Trophoblast cell (in vitro differentiated cells and primary cell): ENCODE data around the gene APCDD1L.

Experiments
- DNase-seq, 2 donors: peaks; one replicate each; pipeline ENCODE4 v3.0.0-alpha.2; 2016
- H2AFZ ChIP-seq: 2 replicates; pipeline ENCODE4 v1.6.1; 2013; ENCODE audit warnings: low read length, moderate library complexity, mild to moderate bottlenecking; ENCODE audit not compliant: insufficient read depth, poor library complexity
- H2AK5ac ChIP-seq: 2 replicates; pipeline ENCODE4 v1.6.1; 2013; ENCODE audit warnings: mild to moderate bottlenecking, low read length
- H2BK120ac ChIP-seq: 2 replicates; pipeline ENCODE4 v1.6.1; 2013; ENCODE audit warnings: low read length, mild to moderate bottlenecking, moderate library complexity; ENCODE audit not compliant: insufficient read depth, poor library complexity
- H2BK12ac ChIP-seq: 2 replicates; pipeline ENCODE4 v1.6.1; 2013; ENCODE audit warnings: mild to moderate bottlenecking, low read length, moderate library complexity
- H2BK5ac ChIP-seq: 2 replicates; pipeline ENCODE4 v1.6.1; 2013; ENCODE audit warnings: low read length, low read depth, moderate library complexity, mild to moderate bottlenecking; ENCODE audit not compliant: poor library complexity
- H3K14ac ChIP-seq: 2 replicates; pipeline ENCODE4 v1.6.1; 2013; ENCODE audit warnings: mild to moderate bottlenecking, low read length
- H3K18ac ChIP-seq: 2 replicates; pipeline ENCODE4 v1.6.1; 2013; ENCODE audit warnings: mild to moderate bottlenecking, low read length
- H3K23ac ChIP-seq: 2 replicates; pipeline ENCODE4 v1.6.1; 2013; ENCODE audit warnings: low read length
- H3K27ac ChIP-seq: 2 replicates; pipeline ENCODE4 v1.5.1; 2013; ENCODE audit warnings: low read depth, mild to moderate bottlenecking, inconsistent platforms, low read length, moderate library complexity
- H3K27me3 ChIP-seq: 2 replicates; pipeline ENCODE4 v1.6.1; 2013; ENCODE audit warnings: inconsistent platforms, mild to moderate bottlenecking, low read length, moderate library complexity; ENCODE audit not compliant: insufficient read depth
- H3K36me3 ChIP-seq, 2 experiments: 1 replicate in 1 of 2; 2 replicates in 1 of 2; pipeline ENCODE4 v1.6.1; 2013; ENCODE audit warnings: low read length in 2 of 2, mild to moderate bottlenecking in 2 of 2, moderate library complexity in 1 of 2; ENCODE audit not compliant: insufficient read depth in 2 of 2, control insufficient read depth in 1 of 2
- H3K4ac ChIP-seq: 2 replicates; pipeline ENCODE4 v1.6.1; 2013; ENCODE audit warnings: low read depth, mild to moderate bottlenecking, low read length, moderate library complexity
- H3K4me1 ChIP-seq, 2 experiments: 1 replicate in 1 of 2; 2 replicates in 1 of 2; pipeline ENCODE4 v1.6.1; 2013; ENCODE audit warnings: low read length in 2 of 2, mild to moderate bottlenecking in 2 of 2, moderate library complexity in 1 of 2; ENCODE audit not compliant: insufficient read depth in 2 of 2, control insufficient read depth in 1 of 2
- H3K4me2 ChIP-seq: 2 replicates; pipeline ENCODE4 v1.6.1; 2013; ENCODE audit warnings: inconsistent platforms, mild to moderate bottlenecking, low read length, moderate library complexity
- H3K4me3 ChIP-seq: 2 replicates; pipeline ENCODE4 v1.5.1; 2013; ENCODE audit warnings: mild to moderate bottlenecking, low read depth, low read length, inconsistent platforms
- H3K79me1 ChIP-seq: one replicate; pipeline ENCODE4 v1.6.1; 2013; ENCODE audit warnings: low read length
- H3K79me2 ChIP-seq: 2 replicates; pipeline ENCODE4 v1.6.1; 2013; ENCODE audit warnings: low read length, mild to moderate bottlenecking; ENCODE audit not compliant: control insufficient read depth, insufficient read depth, poor library complexity
- H3K9ac ChIP-seq: 2 replicates; pipeline ENCODE4 v1.6.1; 2013; ENCODE audit warnings: mild to moderate bottlenecking, low read length
- H3K9me3 ChIP-seq: 2 replicates; pipeline ENCODE4 v1.6.1; 2013; ENCODE audit warnings: low read depth, mild to moderate bottlenecking, control low read depth, inconsistent platforms, low read length; ENCODE audit not compliant: insufficient read depth
- H4K12ac ChIP-seq: 2 replicates; pipeline ENCODE4 v1.6.1; 2013; ENCODE audit warnings: low read depth, mild to moderate bottlenecking, low read length, moderate library complexity
- H4K8ac ChIP-seq: 2 replicates; pipeline ENCODE4 v1.6.1; 2013; ENCODE audit warnings: low read depth, mild to moderate bottlenecking, low read length, moderate library complexity
- H4K91ac ChIP-seq: one replicate; pipeline ENCODE4 v1.6.1; 2013; ENCODE audit warnings: low read depth, mild to moderate bottlenecking, low read length, moderate library complexity
- WGBS: extraction: QIAGEN DNeasy Blood & Tissue Kit; methylation state at CpG from one replicate; pipeline ENCODE4 v1.1.7; 2013; ENCODE audit warnings: missing lambda C conversion rate; ENCODE audit not compliant: insufficient read length, insufficient coverage; ENCODE audit errors: extremely low coverage; 5-methylcytosine and 5-hydroxymethylcytosine counted together

APCDD1L gene

GRCh38 chr20:58553166-58553696 is 38.0 kb upstream of the APCDD1L start:
- no peak overlapping the region for H4K8ac ChIP-seq
- H2BK12ac ChIP-seq, result no peak overlapping the region
- no peak overlapping the region for H2AFZ ChIP-seq
- WGBS, result no CpG with 5 or more reads among the region's 2 CpGs
- H3K27me3 ChIP-seq, result no peaks in the 10 kb centered on the region
- H2BK5ac ChIP-seq, result no peak overlapping the region
- no peak overlapping the region for H3K14ac ChIP-seq
- no peak overlapping the region for H3K18ac ChIP-seq
- no peaks in the 10 kb centered on the region for H3K79me1 ChIP-seq
- H2BK120ac ChIP-seq, result no peak overlapping the region
- H3K9me3 ChIP-seq, result peaks cover 5% of the 10 kb centered on the region
- no peak overlapping the region for H3K23ac ChIP-seq
- H3K4me3 ChIP-seq, result no peak overlapping the region
- H3K4ac ChIP-seq, result no peak overlapping the region
- H4K12ac ChIP-seq, result no peak overlapping the region
- no peak overlapping the region for H3K9ac ChIP-seq
- H2AK5ac ChIP-seq, result no peak overlapping the region
- no peak for DNase-seq
- H3K27ac ChIP-seq, result peak overlapping the region; percentile 6
- H3K4me2 ChIP-seq, result peak overlapping the region; percentile 4
- H4K91ac ChIP-seq, result no peak overlapping the region
- no peaks in the 10 kb centered on the region for H3K79me2 ChIP-seq
- no peaks in the 10 kb centered on the region for H3K36me3 ChIP-seq
- peaks cover 6 to 16% of the 10 kb centered on the region in 2 experiments for H3K4me1 ChIP-seq

GRCh38 chr20:58552366-58552934 is 37.3 kb upstream of the APCDD1L start:
- no peak overlapping the region for H3K4ac ChIP-seq
- no peak overlapping the region for H2AFZ ChIP-seq
- no peaks in the 10 kb centered on the region for H3K36me3 ChIP-seq
- H4K12ac ChIP-seq, result no peak overlapping the region
- WGBS, result no CpG with 5 or more reads among the region's 11 CpGs
- H2AK5ac ChIP-seq, result no peak overlapping the region
- H2BK12ac ChIP-seq, result no peak overlapping the region
- no peak overlapping the region for H3K14ac ChIP-seq
- H3K4me2 ChIP-seq, result no peak overlapping the region
- H3K9me3 ChIP-seq, result peaks cover 2% of the 10 kb centered on the region
- no peak overlapping the region for H3K18ac ChIP-seq
- no peak for DNase-seq
- H3K79me1 ChIP-seq, result no peaks in the 10 kb centered on the region
- H3K23ac ChIP-seq, result no peak overlapping the region
- H2BK5ac ChIP-seq, result no peak overlapping the region
- H4K8ac ChIP-seq, result no peak overlapping the region
- no peak overlapping the region for H2BK120ac ChIP-seq
- H3K4me3 ChIP-seq, result no peak overlapping the region
- no peak overlapping the region for H3K27ac ChIP-seq
- no peak overlapping the region for H3K9ac ChIP-seq
- H3K4me1 ChIP-seq, result peaks cover 6 to 16% of the 10 kb centered on the region in 2 experiments
- no peak overlapping the region for H4K91ac ChIP-seq
- H3K27me3 ChIP-seq, result no peaks in the 10 kb centered on the region
- H3K79me2 ChIP-seq, result no peaks in the 10 kb centered on the region

- no peak overlapping the region for H4K12ac ChIP-seq
- no peak overlapping the region for H3K27ac ChIP-seq
- H3K79me1 ChIP-seq, result no peaks in the 10 kb centered on the region
- H2BK5ac ChIP-seq, result no peak overlapping the region
- no peak overlapping the region for H3K14ac ChIP-seq
- no peak overlapping the region for H3K9ac ChIP-seq
- no peak overlapping the region for H2BK120ac ChIP-seq
- WGBS, result no CpG with 5 or more reads among the region's 8 CpGs
- H3K4me3 ChIP-seq, result no peak overlapping the region
- no peaks in the 10 kb centered on the region for H3K36me3 ChIP-seq
- no peak overlapping the region for H4K8ac ChIP-seq
- H3K79me2 ChIP-seq, result no peaks in the 10 kb centered on the region
- H3K27me3 ChIP-seq, result no peaks in the 10 kb centered on the region
- H3K4me2 ChIP-seq, result no peak overlapping the region
- no peak overlapping the region for H3K18ac ChIP-seq
- H2BK12ac ChIP-seq, result no peak overlapping the region
- peaks cover 6 to 16% of the 10 kb centered on the region in 2 experiments for H3K4me1 ChIP-seq
- no peak overlapping the region for H2AK5ac ChIP-seq
- H4K91ac ChIP-seq, result no peak overlapping the region
- H3K9me3 ChIP-seq, result peaks cover 2% of the 10 kb centered on the region
- H2AFZ ChIP-seq, result no peak overlapping the region
- H3K23ac ChIP-seq, result no peak overlapping the region
- H3K4ac ChIP-seq, result no peak overlapping the region
- no peak for DNase-seq
Measured at GRCh38 chr20:58551631-58552030, 36.4 kb upstream of the APCDD1L start.

GRCh38 chr20:58550275-58551059 is 35.3 kb upstream of the APCDD1L start:
- H2AK5ac ChIP-seq, result no peak overlapping the region
- no peak overlapping the region for H4K12ac ChIP-seq
- no peak overlapping the region for H3K4ac ChIP-seq
- H3K9ac ChIP-seq, result no peak overlapping the region
- H3K4me1 ChIP-seq, result peaks cover 6 to 16% of the 10 kb centered on the region in 2 experiments
- no peak overlapping the region for H2BK5ac ChIP-seq
- no peak overlapping the region for H4K8ac ChIP-seq
- no peak overlapping the region for H4K91ac ChIP-seq
- no peaks in the 10 kb centered on the region for H3K79me2 ChIP-seq
- no peak for DNase-seq
- no peaks in the 10 kb centered on the region for H3K36me3 ChIP-seq
- no peak overlapping the region for H2AFZ ChIP-seq
- H3K79me1 ChIP-seq, result no peaks in the 10 kb centered on the region
- no peak overlapping the region for H3K23ac ChIP-seq
- H3K9me3 ChIP-seq, result peaks cover 4% of the 10 kb centered on the region
- no peaks in the 10 kb centered on the region for H3K27me3 ChIP-seq
- H2BK12ac ChIP-seq, result no peak overlapping the region
- H3K4me2 ChIP-seq, result no peak overlapping the region
- WGBS, result no CpG with 5 or more reads among the region's 17 CpGs
- no peak overlapping the region for H3K4me3 ChIP-seq
- H2BK120ac ChIP-seq, result no peak overlapping the region
- no peak overlapping the region for H3K27ac ChIP-seq
- H3K18ac ChIP-seq, result no peak overlapping the region
- H3K14ac ChIP-seq, result no peak overlapping the region
